Heart left ventricle (tissue), 13 donors: ENCODE measurements around the gene C17orf75.

Source experiments
- CTCF ChIP-seq, 12 donors: fragments of 200-600 bp; sonication (generic) in 4 of 12; IDR thresholded peaks; one replicate each; pipeline versions ENCODE4 v1.5.0 to v1.8.0; 2018 to 2022; ENCODE audit warnings: antibody characterized with exemption in 12 of 12, mild to moderate bottlenecking in 5 of 12
- POLR2A ChIP-seq, 2 donors: fragments of 450-650 bp; IDR thresholded peaks; one replicate each; pipeline ENCODE4 v1.6.1; 2017; ENCODE audit warnings: antibody characterized with exemption in 2 of 2, mild to moderate bottlenecking in 2 of 2, moderate library complexity in 2 of 2
- donor health status: ischemic (EF 13 %, LVEDD 7.1; RV severe dilation, severe dysfunction).
- donor health status: DM: no; HTN: yes; CAD: no.
- donor health status: DM: no; HTN: no; CAD: no.
- donor health status: ischemic (EF 25% LVEDD 6.9; RV normal size, moderate dysfunction).
- donor health status: ischemic (EF 25% LVEDD 5.7; RV mildly dilated, moderate dysfunction).
- donor health status: ischemic (EF 35%, LVEDD 5.7; RV mildly dilated, moderate dysfunction).
- donor health status: nonischemic (EF 11% LVEDD 7.7; RV severe dilation, severe dysfunction).
- donor health status: DM: yes; HTN: yes; CAD: no.
- donor health status: PGD.
- donor health status: ischemic (EF 29% LVEDD 5.4; RV normal size, mild dysfunction).
- donor health status: nonischemic (EF 23%, LVEDD 6.1; RV moderate dilation, normal function).

- TF ChIP-seq CTCF (IDR thresholded peaks at IDR 0.05) (no peak), POLR2A (IDR thresholded peaks at IDR 0.05) (no peak)
Observed at GRCh38 chr17:32302860-32303649, 38.9 kb downstream of the C17orf75 start.
